ENCODE measurements around the gene CD22.

Gene CD22

GRCh38 chr19:35297922-35298321, 31.1 kb upstream of the CD22 start:
- no peak overlapping the region for H2AFZ ChIP-seq
- H3K4me1 ChIP-seq = no peaks in the 10 kb centered on the region
- TF ChIP-seq CTCF (IDR thresholded peaks at IDR 0.05) = no peak
- no peak overlapping the region for H3K4me2 ChIP-seq (ENCODE audit: low read length)
- no peak overlapping the region for H3K9ac ChIP-seq
- H3K4me3 ChIP-seq (ENCODE audit: low read depth, low read length) = no peak overlapping the region
- H3K27me3 ChIP-seq (ENCODE audit: control insufficient read depth, insufficient read depth, low read length) = no peaks in the 10 kb centered on the region
- H3K36me3 ChIP-seq (ENCODE audit: control insufficient read depth, insufficient read depth, low read length) = no peaks in the 10 kb centered on the region
- no peak overlapping the region for H3K27ac ChIP-seq
- no peaks in the 10 kb centered on the region for H3K79me2 ChIP-seq
- no peaks in the 10 kb centered on the region for H3K9me3 ChIP-seq (ENCODE audit: control insufficient read depth, low read length)

GRCh38 chr19:35298561-35298972, 30.4 kb upstream of the CD22 start:
- Histone ChIP-seq H3K9me3 (ENCODE audit: control insufficient read depth, low read length) (no peaks in the 10 kb centered on the region), H3K9ac (no peak overlapping the region), H3K4me1 (no peaks in the 10 kb centered on the region), H3K36me3 (ENCODE audit: control insufficient read depth, insufficient read depth, low read length) (no peaks in the 10 kb centered on the region), H3K27me3 (ENCODE audit: control insufficient read depth, insufficient read depth, low read length) (no peaks in the 10 kb centered on the region), H3K79me2 (no peaks in the 10 kb centered on the region), H2AFZ (no peak overlapping the region), H3K27ac (no peak overlapping the region), H3K4me3 (ENCODE audit: low read depth, low read length) (no peak overlapping the region), H3K4me2 (ENCODE audit: low read length) (no peak overlapping the region)
- TF ChIP-seq CTCF (IDR thresholded peaks at IDR 0.05) = no peak

- H3K4me3 ChIP-seq (ENCODE audit: low read depth, low read length) = no peak overlapping the region
- no peak overlapping the region for H3K9ac ChIP-seq
- H2AFZ ChIP-seq = no peak overlapping the region
- H3K36me3 ChIP-seq (ENCODE audit: control insufficient read depth, insufficient read depth, low read length) = no peaks in the 10 kb centered on the region
- no peak overlapping the region for H3K4me2 ChIP-seq (ENCODE audit: low read length)
- H3K4me1 ChIP-seq = no peaks in the 10 kb centered on the region
- no peak overlapping the region for H3K27ac ChIP-seq
- H3K27me3 ChIP-seq (ENCODE audit: control insufficient read depth, insufficient read depth, low read length) = no peaks in the 10 kb centered on the region
- H3K9me3 ChIP-seq (ENCODE audit: control insufficient read depth, low read length) = no peaks in the 10 kb centered on the region
- TF ChIP-seq CTCF (IDR thresholded peaks at IDR 0.05) = no peak
- no peaks in the 10 kb centered on the region for H3K79me2 ChIP-seq
Observed at GRCh38 chr19:35299523-35300338, 29.3 kb upstream of the CD22 start.

GRCh38 chr19:35300339-35300649, 28.7 kb upstream of the CD22 start:
- Histone ChIP-seq H3K9me3 (ENCODE audit: control insufficient read depth, low read length) (no peaks in the 10 kb centered on the region), H3K4me3 (ENCODE audit: low read depth, low read length) (no peak overlapping the region), H3K27me3 (ENCODE audit: control insufficient read depth, insufficient read depth, low read length) (no peaks in the 10 kb centered on the region), H3K9ac (no peak overlapping the region), H3K79me2 (no peaks in the 10 kb centered on the region), H3K27ac (no peak overlapping the region), H3K36me3 (ENCODE audit: control insufficient read depth, insufficient read depth, low read length) (no peaks in the 10 kb centered on the region), H2AFZ (no peak overlapping the region), H3K4me1 (no peaks in the 10 kb centered on the region), H3K4me2 (ENCODE audit: low read length) (no peak overlapping the region)
- TF ChIP-seq CTCF (IDR thresholded peaks at IDR 0.05) = no peak

DNA sequence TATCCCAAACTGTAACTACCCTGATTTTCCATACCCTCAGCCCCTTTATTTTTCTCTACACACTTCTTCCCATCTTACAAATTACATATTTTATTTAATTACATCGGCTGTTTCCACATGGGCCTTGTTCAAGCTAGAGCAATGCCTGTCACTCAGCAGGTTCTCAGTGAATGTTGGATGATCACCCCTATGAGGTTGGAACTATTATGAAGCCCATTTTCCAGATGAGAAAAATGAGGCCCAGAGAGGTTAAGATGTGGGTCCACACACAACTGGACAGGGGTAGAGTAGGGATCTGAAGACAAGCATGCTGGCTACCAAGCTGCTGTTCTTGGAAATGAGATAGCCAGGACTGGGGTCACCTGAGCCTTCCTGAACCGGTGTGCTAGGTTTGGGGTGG, 27.0 kb upstream of the CD22 start:
- H3K9ac ChIP-seq = no peak overlapping the region
- no peaks in the 10 kb centered on the region for H3K27me3 ChIP-seq (ENCODE audit: control insufficient read depth, insufficient read depth, low read length)
- no peak overlapping the region for H3K27ac ChIP-seq
- H3K4me3 ChIP-seq (ENCODE audit: low read depth, low read length) = no peak overlapping the region
- no peak overlapping the region for H3K4me2 ChIP-seq (ENCODE audit: low read length)
- H3K79me2 ChIP-seq = no peaks in the 10 kb centered on the region
- no peaks in the 10 kb centered on the region for H3K9me3 ChIP-seq (ENCODE audit: control insufficient read depth, low read length)
- no peaks in the 10 kb centered on the region for H3K4me1 ChIP-seq
- TF ChIP-seq CTCF (IDR thresholded peaks at IDR 0.05) = no peak
- no peaks in the 10 kb centered on the region for H3K36me3 ChIP-seq (ENCODE audit: control insufficient read depth, insufficient read depth, low read length)
- H2AFZ ChIP-seq = no peak overlapping the region
